Keratinocyte (primary cell): ENCODE data around the gene SLC38A8.

Experiments
- EZH2 ChIP-seq: IDR thresholded peaks from one replicate; pipeline ENCODE4 v1.6.1; 2012; ENCODE audit warnings: inconsistent platforms, mild to moderate bottlenecking, low read length, moderate library complexity
- TF ChIP-seq, protein P1 (sequence below), 3 experiments: IDR thresholded peaks in 1 of 3; conservative IDR thresholded peaks in 1 of 3; optimal IDR thresholded peaks in 1 of 3; 2 replicates in 2 of 3; 3 replicates in 1 of 3; pipeline versions ENCODE3 to v1.5.1; 2011; ENCODE audit warnings: low read length in 3 of 3, mild to moderate bottlenecking in 3 of 3, moderate library complexity in 2 of 3, control low read depth in 1 of 3, inconsistent platforms in 1 of 3; ENCODE audit not compliant: insufficient read depth in 2 of 3; ENCODE audit errors: extremely low read depth in 1 of 3

DNA sequence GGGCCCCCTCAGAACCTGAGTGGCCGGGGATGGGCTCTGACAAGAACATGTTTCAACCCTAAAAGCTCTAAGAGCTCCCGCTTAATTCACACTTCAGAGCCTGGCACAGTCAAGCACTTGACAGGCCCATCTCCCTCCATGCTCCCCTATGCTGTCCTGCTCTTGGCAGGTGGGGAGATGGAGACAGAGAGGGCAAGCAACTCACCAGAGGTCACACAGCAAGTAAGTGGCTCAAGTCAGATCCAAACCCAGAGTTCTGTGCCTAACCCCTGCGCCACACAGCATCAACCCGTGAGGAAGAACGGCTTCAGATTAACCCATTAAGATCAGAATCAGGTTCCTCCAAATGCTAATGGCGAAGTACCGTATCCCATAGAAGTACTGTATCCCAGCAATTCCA is 38.2 kb downstream of the SLC38A8 start:
- TF ChIP-seq, protein P1, sequence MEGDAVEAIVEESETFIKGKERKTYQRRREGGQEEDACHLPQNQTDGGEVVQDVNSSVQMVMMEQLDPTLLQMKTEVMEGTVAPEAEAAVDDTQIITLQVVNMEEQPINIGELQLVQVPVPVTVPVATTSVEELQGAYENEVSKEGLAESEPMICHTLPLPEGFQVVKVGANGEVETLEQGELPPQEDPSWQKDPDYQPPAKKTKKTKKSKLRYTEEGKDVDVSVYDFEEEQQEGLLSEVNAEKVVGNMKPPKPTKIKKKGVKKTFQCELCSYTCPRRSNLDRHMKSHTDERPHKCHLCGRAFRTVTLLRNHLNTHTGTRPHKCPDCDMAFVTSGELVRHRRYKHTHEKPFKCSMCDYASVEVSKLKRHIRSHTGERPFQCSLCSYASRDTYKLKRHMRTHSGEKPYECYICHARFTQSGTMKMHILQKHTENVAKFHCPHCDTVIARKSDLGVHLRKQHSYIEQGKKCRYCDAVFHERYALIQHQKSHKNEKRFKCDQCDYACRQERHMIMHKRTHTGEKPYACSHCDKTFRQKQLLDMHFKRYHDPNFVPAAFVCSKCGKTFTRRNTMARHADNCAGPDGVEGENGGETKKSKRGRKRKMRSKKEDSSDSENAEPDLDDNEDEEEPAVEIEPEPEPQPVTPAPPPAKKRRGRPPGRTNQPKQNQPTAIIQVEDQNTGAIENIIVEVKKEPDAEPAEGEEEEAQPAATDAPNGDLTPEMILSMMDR (optimal IDR thresholded peaks at IDR 0.05 in 1 of 3, IDR thresholded peaks at IDR 0.05 in 1 of 3, conservative IDR thresholded peaks at IDR 0.05 in 1 of 3; ENCODE audit: extremely low read depth in 1 of 3, insufficient read depth in 2 of 3, low read length in 3 of 3): no peak
- TF ChIP-seq EZH2: no peak
